GM19023 (cell line): ENCODE results near the gene GPC6.

Source experiments
- ATAC-seq: cut with Tn5 transposase; IDR thresholded peaks from one replicate; pipeline ENCODE4 v1.9.1; 2021; ENCODE audit warnings: mild to moderate bottlenecking, moderate library complexity; ENCODE audit not compliant: unreplicated experiment

GPC6 gene

GRCh38 chr13:93882086-93882651, 655.6 kb downstream of the GPC6 start:
- no peak for ATAC-seq

- ATAC-seq = no peak
Observed at GRCh38 chr13:93889430-93889951, 662.9 kb downstream of the GPC6 start.

GRCh38 chr13:93899981-93900380, 673.4 kb downstream of the GPC6 start:
- no peak for ATAC-seq

GRCh38 chr13:93900731-93901130, 674.1 kb downstream of the GPC6 start:
- no peak for ATAC-seq

- ATAC-seq = no peak
Observed at GRCh38 chr13:93903909-93904308, 677.3 kb downstream of the GPC6 start.

- ATAC-seq = no peak
Observed at GRCh38 chr13:93915269-93915809, 688.7 kb downstream of the GPC6 start.

GRCh38 chr13:93922063-93922855, 695.7 kb downstream of the GPC6 start:
- ATAC-seq = no peak

- no peak for ATAC-seq
Observed at GRCh38 chr13:93925990-93926389, 699.4 kb downstream of the GPC6 start.

- ATAC-seq = no peak
Observed at GRCh38 chr13:93926425-93926824, 699.8 kb downstream of the GPC6 start.

GRCh38 chr13:93927431-93927830, 700.8 kb downstream of the GPC6 start:
- no peak for ATAC-seq

GRCh38 chr13:93932901-93933300, 706.3 kb downstream of the GPC6 start:
- ATAC-seq = no peak

GRCh38 chr13:93936901-93937300, 710.3 kb downstream of the GPC6 start:
- ATAC-seq = no peak

- no peak for ATAC-seq
Observed at GRCh38 chr13:93941444-93941843, 714.8 kb downstream of the GPC6 start.

GRCh38 chr13:93942016-93942415, 715.4 kb downstream of the GPC6 start:
- ATAC-seq = no peak

GRCh38 chr13:93945621-93946020, 719.0 kb downstream of the GPC6 start:
- no peak for ATAC-seq

GRCh38 chr13:93946994-93947393, 720.4 kb downstream of the GPC6 start:
- ATAC-seq = no peak

GRCh38 chr13:93947651-93948050, 721.0 kb downstream of the GPC6 start:
- no peak for ATAC-seq

GRCh38 chr13:93948162-93948922, 721.7 kb downstream of the GPC6 start:
- ATAC-seq = no peak

GRCh38 chr13:93951108-93951507, 724.5 kb downstream of the GPC6 start:
- no peak for ATAC-seq

GRCh38 chr13:93951951-93952350, 725.3 kb downstream of the GPC6 start:
- ATAC-seq = no peak

GRCh38 chr13:93953841-93954240, 727.2 kb downstream of the GPC6 start:
- no peak for ATAC-seq
